ENCODE measurements around the gene LRRC23. TPM values are rescaled to one million over a fixed set of nuclear protein-coding genes. Genes with fewer than 3 reads are reported as not detected.
A peak's percentile ranks its signal among the peaks of the same experiment; 100 is the strongest.

The LRRC23 gene
- polyA plus RNA-seq, 1 donor (not counting 4 experiments of a cell fraction or from before 2014, with no cell fraction given), result 7.1 TPM

- FAIRE-seq, result no peak
- peak overlapping the region; percentile 61 for H2AFZ ChIP-seq (ENCODE audit: control insufficient read depth, low read length)
Measured at GRCh38 chr12:6962285-6963015, 57.8 kb downstream of the LRRC23 start.

GRCh38 chr12:6963016-6963731, 58.6 kb downstream of the LRRC23 start:
- Histone ChIP-seq H3K79me2 (ENCODE audit: control insufficient read depth, insufficient read depth, low read length) (peaks cover 49% of the 10 kb centered on the region), H3K4me1 (ENCODE audit: control insufficient read depth, extremely low read depth, insufficient read depth, low read length) (peaks cover 51% of the 10 kb centered on the region), H4K20me1 (ENCODE audit: control insufficient read depth, extremely low read depth, insufficient read depth, low read length) (peaks cover 8% of the 10 kb centered on the region), H3K36me3 (ENCODE audit: control insufficient read depth in 2 of 2, extremely low read depth in 1 of 2, insufficient read depth in 2 of 2, low read length in 2 of 2) (peaks cover 17 to 36% of the 10 kb centered on the region in 2 experiments), H3K9me1 (ENCODE audit: control insufficient read depth, extremely low read depth, insufficient read depth, low read length) (peaks cover 3% of the 10 kb centered on the region), H3K4me2 (ENCODE audit: control insufficient read depth, extremely low read depth, insufficient read depth, low read depth, low read length) (peak overlapping the region; percentile 93), H3K9ac (ENCODE audit: control insufficient read depth, extremely low read depth, insufficient read depth, low read length) (peak overlapping the region; percentile 99), H2AFZ (ENCODE audit: control insufficient read depth, low read length) (peak overlapping the region; percentile 61), H3K27me3 (ENCODE audit: control insufficient read depth, extremely low read depth, insufficient read depth, low read length) (no peaks in the 10 kb centered on the region), H3K4me3 (ENCODE audit: control insufficient read depth in 2 of 3, extremely low read depth in 1 of 3, insufficient read depth in 2 of 3, low read depth in 1 of 3, low read length in 3 of 3) (peak overlapping the region; percentile 80 to 94 (median 81)), H3K9me3 (ENCODE audit: control insufficient read depth, low read depth, low read length) (no peaks in the 10 kb centered on the region), H3K27ac (ENCODE audit: control insufficient read depth, insufficient read depth, low read length) (peak overlapping the region; percentile 95)
- peak; percentile 67 for FAIRE-seq
- TF ChIP-seq CTCF (optimal IDR thresholded peaks at IDR 0.05 in 1 of 3, IDR thresholded peaks at IDR 0.05 in 1 of 3, conservative IDR thresholded peaks at IDR 0.05 in 1 of 3; ENCODE audit: extremely low read depth in 1 of 3, insufficient read depth in 2 of 3, low read length in 3 of 3) (peak in 1 of 3 experiments; percentile 41), EZH2 (IDR thresholded peaks at IDR 0.05; ENCODE audit: low read length) (no peak)
- dilution Hi-C loops (cut with MboI; ENCODE audit: extremely low pct_ligation_motif_present, low sequenced_read_pairs), result no loop called here
- DNase-seq (ENCODE audit: low read depth, low spot score), result peak; percentile 75

More at GRCh38 chr12:6962285-6963015, 57.8 kb downstream of the LRRC23 start:
- no peak for TF ChIP-seq EZH2 (IDR thresholded peaks at IDR 0.05; ENCODE audit: low read length)
- no peak for TF ChIP-seq CTCF (optimal IDR thresholded peaks at IDR 0.05 in 1 of 3, IDR thresholded peaks at IDR 0.05 in 1 of 3, conservative IDR thresholded peaks at IDR 0.05 in 1 of 3; ENCODE audit: extremely low read depth in 1 of 3, insufficient read depth in 2 of 3, low read length in 3 of 3)
- Histone ChIP-seq H3K36me3 (ENCODE audit: control insufficient read depth in 2 of 2, extremely low read depth in 1 of 2, insufficient read depth in 2 of 2, low read length in 2 of 2) (peaks cover 16 to 29% of the 10 kb centered on the region in 2 experiments), H3K9me1 (ENCODE audit: control insufficient read depth, extremely low read depth, insufficient read depth, low read length) (peaks cover 3% of the 10 kb centered on the region), H3K9me3 (ENCODE audit: control insufficient read depth, low read depth, low read length) (no peaks in the 10 kb centered on the region), H3K4me3 (ENCODE audit: control insufficient read depth in 2 of 3, extremely low read depth in 1 of 3, insufficient read depth in 2 of 3, low read depth in 1 of 3, low read length in 3 of 3) (peak overlapping the region; percentile 80 to 94 (median 81)), H3K27ac (ENCODE audit: control insufficient read depth, insufficient read depth, low read length) (peak overlapping the region; percentile 95), H3K79me2 (ENCODE audit: control insufficient read depth, insufficient read depth, low read length) (peaks cover 42% of the 10 kb centered on the region), H3K4me1 (ENCODE audit: control insufficient read depth, extremely low read depth, insufficient read depth, low read length) (peaks cover 53% of the 10 kb centered on the region), H4K20me1 (ENCODE audit: control insufficient read depth, extremely low read depth, insufficient read depth, low read length) (peaks cover 8% of the 10 kb centered on the region), H3K27me3 (ENCODE audit: control insufficient read depth, extremely low read depth, insufficient read depth, low read length) (no peaks in the 10 kb centered on the region), H3K9ac (ENCODE audit: control insufficient read depth, extremely low read depth, insufficient read depth, low read length) (peak overlapping the region; percentile 99), H3K4me2 (ENCODE audit: control insufficient read depth, extremely low read depth, insufficient read depth, low read depth, low read length) (peak overlapping the region; percentile 86)
- dilution Hi-C loops (cut with MboI; ENCODE audit: extremely low pct_ligation_motif_present, low sequenced_read_pairs), result no loop called here
- no peak for DNase-seq (ENCODE audit: low read depth, low spot score)

Small RNAs within 50 kb of the gene (small RNA-seq; reads per million reads assigned to genes)
- gene MIR141 (ENCODE audit: insufficient read length in 3 of 3, low read depth in 3 of 3, low replicate concordance in 1 of 3), result 734 to 224,518 (median 113,316) reads per million in 3 experiments
- 2,840 to 15,667 (median 11,525) reads per million in 3 experiments for gene MIR200C (ENCODE audit: insufficient read length in 3 of 3, low read depth in 3 of 3, low replicate concordance in 1 of 3)
- 0 reads per million in 3 experiments for gene RNU7-1 (ENCODE audit: insufficient read length in 3 of 3, low read depth in 3 of 3, low replicate concordance in 1 of 3)

Other genes with a start within 250 kb of the LRRC23 start
- gene ING4, start 241.7 kb upstream of the LRRC23 start, polyA plus RNA-seq, result 25.5 to 31.6 TPM (median 30.4 TPM) in 3 replicates
- gene ZNF384, start 215.4 kb upstream of the LRRC23 start, polyA plus RNA-seq, result 29.0 to 44.0 TPM (median 29.8 TPM) in 3 replicates
- not detected in 3 replicates for gene PIANP, start 204.0 kb upstream of the LRRC23 start, polyA plus RNA-seq
- gene COPS7A, start 180.8 kb upstream of the LRRC23 start, polyA plus RNA-seq, result 85.4 to 116 TPM (median 85.5 TPM) in 3 replicates
- gene MLF2, start 151.7 kb upstream of the LRRC23 start, polyA plus RNA-seq, result 317 to 364 TPM (median 335 TPM) in 3 replicates
- 80.6 to 140 TPM (median 119 TPM) in 3 replicates for gene PTMS, start 138.5 kb upstream of the LRRC23 start, polyA plus RNA-seq
- 0.09 to 0.14 TPM (median 0.09 TPM) in 3 replicates for gene LAG3, start 132.3 kb upstream of the LRRC23 start, polyA plus RNA-seq
- 0.01 to 0.05 TPM in 2 of 3 replicates, not detected in the other for gene CD4, start 115.3 kb upstream of the LRRC23 start, polyA plus RNA-seq
- gene GPR162, start 83.0 kb upstream of the LRRC23 start, polyA plus RNA-seq, result 0.05 to 0.10 TPM (median 0.09 TPM) in 3 replicates
- 3.9 to 5.7 TPM (median 4.2 TPM) in 3 replicates for gene P3H3, start 76.4 kb upstream of the LRRC23 start, polyA plus RNA-seq
- 0.41 to 0.94 TPM (median 0.80 TPM) in 3 replicates for gene GNB3, start 63.9 kb upstream of the LRRC23 start, polyA plus RNA-seq
- 2.1 to 16.9 TPM (median 15.0 TPM) in 3 replicates for gene CDCA3, start 53.5 kb upstream of the LRRC23 start, polyA plus RNA-seq
- gene USP5, start 52.7 kb upstream of the LRRC23 start, polyA plus RNA-seq, result 58.3 to 84.1 TPM (median 67.2 TPM) in 3 replicates
- 1,218 to 2,229 TPM (median 1,551 TPM) in 3 replicates for gene TPI1, start 37.3 kb upstream of the LRRC23 start, polyA plus RNA-seq
- gene SPSB2, start 31.5 kb upstream of the LRRC23 start, polyA plus RNA-seq, result 4.9 to 8.7 TPM (median 5.1 TPM) in 3 replicates
- gene ENO2, start 9.8 kb downstream of the LRRC23 start, polyA plus RNA-seq, result 0.87 to 1.7 TPM (median 1.1 TPM) in 3 replicates
- gene ATN1, start 23.1 kb downstream of the LRRC23 start, polyA plus RNA-seq, result 4.8 to 7.8 TPM (median 6.2 TPM) in 3 replicates
- not detected in 3 replicates for gene RNU7-1, start 39.0 kb downstream of the LRRC23 start, polyA plus RNA-seq
- gene C12orf57, start 39.2 kb downstream of the LRRC23 start, polyA plus RNA-seq, result 121 to 211 TPM (median 137 TPM) in 3 replicates
- gene PTPN6, start 46.5 kb downstream of the LRRC23 start, polyA plus RNA-seq, result 18.7 to 21.0 TPM (median 19.7 TPM) in 3 replicates
- gene PHB2, start 65.8 kb downstream of the LRRC23 start, polyA plus RNA-seq, result 225 to 270 TPM (median 244 TPM) in 3 replicates
- gene EMG1, start 66.1 kb downstream of the LRRC23 start, polyA plus RNA-seq, result 61.6 to 104 TPM (median 76.9 TPM) in 3 replicates
- 51.0 to 69.1 TPM (median 52.0 TPM) in 3 replicates for gene LPCAT3, start 113.7 kb downstream of the LRRC23 start, polyA plus RNA-seq
- 1.9 to 6.0 TPM (median 2.6 TPM) in 3 replicates for gene C1S, start 155.9 kb downstream of the LRRC23 start, polyA plus RNA-seq
- gene C1R, start 187.6 kb downstream of the LRRC23 start, polyA plus RNA-seq, result 2.8 to 8.0 TPM (median 3.2 TPM) in 3 replicates
- 8.5 to 13.5 TPM (median 9.3 TPM) in 3 replicates for gene C1RL, start 204.4 kb downstream of the LRRC23 start, polyA plus RNA-seq
- gene RBP5, start 224.1 kb downstream of the LRRC23 start, polyA plus RNA-seq, result not detected in 3 replicates
- 12.8 to 21.6 TPM (median 15.2 TPM) in 3 replicates for gene CLSTN3, start 225.5 kb downstream of the LRRC23 start, polyA plus RNA-seq